ENCODE measurements around the gene ACVRL1. TPM values are rescaled to one million over a fixed set of nuclear protein-coding genes. Genes with fewer than 3 reads are reported as not detected.

ACVRL1 gene
- total RNA-seq, 1 experiment from 2014 or later: not detected

GRCh38 chr12:51896236-51896635 lies 11.1 kb upstream of the ACVRL1 start:
- BruUV-seq (replicated peaks): no TSS peak
- Mint-ChIP-seq H3K4me1 (ENCODE audit: insufficient read depth, unreplicated experiment) (no peaks in the 10 kb centered on the region), H3K36me3 (ENCODE audit: insufficient read depth, unreplicated experiment) (no peaks in the 10 kb centered on the region), H3K27ac (ENCODE audit: low read depth, unreplicated experiment) (no peak overlapping the region), H3K4me3 (ENCODE audit: unreplicated experiment) (no peak overlapping the region), H3K9me3 (ENCODE audit: unreplicated experiment) (no peaks in the 10 kb centered on the region), H3K27me3 (ENCODE audit: insufficient read depth, unreplicated experiment) (no peaks in the 10 kb centered on the region)
- intact Hi-C loops (cut with micrococcal nuclease): no loop called here
- CTCF ChIA-PET: interaction anchor here (0.6 to 1.5 kb wide), 4 partner anchors 9 to 1784 kb away, joined by 3 to 5 read pairs (median 4); no protein-coding TSS in a partner anchor
- TF ChIP-seq CTCF (IDR thresholded peaks at IDR 0.05; ENCODE audit: unreplicated experiment): no peak
- no peak for DNase-seq (ENCODE audit: unreplicated experiment)
- POLR2A ChIA-PET: no interaction called here

GRCh38 chr12:51897181-51897580 lies 10.1 kb upstream of the ACVRL1 start:
- ChIA-PET POLR2A (interaction anchor here (0.7 kb wide), 1 partner anchor 35 kb away, joined by 3 read pairs; no protein-coding TSS in a partner anchor), CTCF (interaction anchor here (0.6 to 1.3 kb wide), 2 partner anchors 30 to 438 kb away, joined by 3 read pairs; no protein-coding TSS in a partner anchor)
- no peak for TF ChIP-seq CTCF (IDR thresholded peaks at IDR 0.05; ENCODE audit: unreplicated experiment)
- Mint-ChIP-seq H3K27me3 (ENCODE audit: insufficient read depth, unreplicated experiment) (no peaks in the 10 kb centered on the region), H3K4me1 (ENCODE audit: insufficient read depth, unreplicated experiment) (no peaks in the 10 kb centered on the region), H3K27ac (ENCODE audit: low read depth, unreplicated experiment) (no peak overlapping the region), H3K4me3 (ENCODE audit: unreplicated experiment) (no peak overlapping the region), H3K9me3 (ENCODE audit: unreplicated experiment) (no peaks in the 10 kb centered on the region), H3K36me3 (ENCODE audit: insufficient read depth, unreplicated experiment) (no peaks in the 10 kb centered on the region)
- no TSS peak for BruUV-seq (replicated peaks)
- intact Hi-C loops (cut with micrococcal nuclease): no loop called here
- no peak for DNase-seq (ENCODE audit: unreplicated experiment)

GRCh38 chr12:51898506-51898905 lies 8.8 kb upstream of the ACVRL1 start:
- no TSS peak for BruUV-seq (replicated peaks)
- Mint-ChIP-seq H3K36me3 (ENCODE audit: insufficient read depth, unreplicated experiment) (no peaks in the 10 kb centered on the region), H3K27me3 (ENCODE audit: insufficient read depth, unreplicated experiment) (no peaks in the 10 kb centered on the region), H3K9me3 (ENCODE audit: unreplicated experiment) (no peaks in the 10 kb centered on the region), H3K4me3 (ENCODE audit: unreplicated experiment) (no peak overlapping the region), H3K27ac (ENCODE audit: low read depth, unreplicated experiment) (no peak overlapping the region), H3K4me1 (ENCODE audit: insufficient read depth, unreplicated experiment) (no peaks in the 10 kb centered on the region)
- no peak for DNase-seq (ENCODE audit: unreplicated experiment)
- no peak for TF ChIP-seq CTCF (IDR thresholded peaks at IDR 0.05; ENCODE audit: unreplicated experiment)
- intact Hi-C loops (cut with micrococcal nuclease): no loop called here
- ChIA-PET POLR2A (interaction anchor here (0.6 kb wide), 1 partner anchor 11 kb away, joined by 3 read pairs; the partner anchor contains the start of gene ANKRD33), CTCF (interaction anchor here (0.7 to 1.3 kb wide), 2 partner anchors 29 to 346 kb away, joined by 3 read pairs; no protein-coding TSS in a partner anchor)

- intact Hi-C loops (cut with micrococcal nuclease): no loop called here
- CTCF ChIA-PET: interaction anchor here (0.6 kb wide), 1 partner anchor 121 kb away, joined by 3 read pairs; no protein-coding TSS in a partner anchor
- no peaks in the 10 kb centered on the region for H3K4me1 Mint-ChIP-seq (ENCODE audit: insufficient read depth, unreplicated experiment)
- H3K4me3 Mint-ChIP-seq (ENCODE audit: unreplicated experiment): no peak overlapping the region
- no peaks in the 10 kb centered on the region for H3K27me3 Mint-ChIP-seq (ENCODE audit: insufficient read depth, unreplicated experiment)
- H3K9me3 Mint-ChIP-seq (ENCODE audit: unreplicated experiment): no peaks in the 10 kb centered on the region
- no peaks in the 10 kb centered on the region for H3K36me3 Mint-ChIP-seq (ENCODE audit: insufficient read depth, unreplicated experiment)
- BruUV-seq (replicated peaks): no TSS peak
- H3K27ac Mint-ChIP-seq (ENCODE audit: low read depth, unreplicated experiment): no peak overlapping the region
- POLR2A ChIA-PET: interaction anchor here (0.6 kb wide), 1 partner anchor 11 kb away, joined by 3 read pairs; the partner anchor contains the start of gene ANKRD33
- no peak for TF ChIP-seq CTCF (IDR thresholded peaks at IDR 0.05; ENCODE audit: unreplicated experiment)
- DNase-seq (ENCODE audit: unreplicated experiment): no peak
Measured at GRCh38 chr12:51898937-51899336, 8.4 kb upstream of the ACVRL1 start.
